GM23248 (cell line): ENCODE results near the gene CRYBB1.

Source experiments
- EZH2 ChIP-seq: fragments of 200-600 bp; sonication (generic); IDR thresholded peaks from 2 replicates; pipeline ENCODE4 v1.6.1; 2018; ENCODE audit warnings: antibody characterized with exemption, mild to moderate bottlenecking; ENCODE audit not compliant: insufficient read depth, poor library complexity, severe bottlenecking
- EZH2phosphoT487 ChIP-seq: fragments of 200-600 bp; sonication (generic); IDR thresholded peaks from 2 replicates; pipeline ENCODE4 v1.6.1; 2018; ENCODE audit warnings: antibody characterized with exemption, moderate library complexity, mild to moderate bottlenecking, low read depth; ENCODE audit not compliant: insufficient read depth

GRCh38 chr22:26563022-26563421 lies 54.8 kb downstream of the CRYBB1 start:
- TF ChIP-seq EZH2phosphoT487 (no peak), EZH2 (no peak)
